Measurements from ENCODE around the gene MINK1. TPM values are rescaled to one million over a fixed set of nuclear protein-coding genes. Genes with fewer than 3 reads are reported as not detected.

Gene MINK1
- total RNA-seq, 1 donor from 2014 or later: 120 TPM

GRCh38 chr17:4947010-4947410 is 113.9 kb downstream of the MINK1 start:
- Histone ChIP-seq H3K4me3 (peak overlapping the region; percentile 91 to 99), H3K9me3 (no peaks in the 10 kb centered on the region), H3K27me3 (no peaks in the 10 kb centered on the region), H3K36me3 (peaks cover 0 to 35% of the 10 kb centered on the region in 2 donors), H3K27ac (peak overlapping the region; percentile 95), H3K4me1 (peaks cover 43% of the 10 kb centered on the region)
- no peak for DNase-seq (ENCODE audit: extremely low spot score in 2 of 2)
- intact Hi-C loops (cut with DNase I): loop anchor here (5.0 kb wide), 1 partner anchor 50 kb away; the partner anchor contains the start of genes INCA1 and KIF1C
- no peak for TF ChIP-seq POLR2A (IDR thresholded peaks at IDR 0.05)
- TF ChIP-seq, protein P1, sequence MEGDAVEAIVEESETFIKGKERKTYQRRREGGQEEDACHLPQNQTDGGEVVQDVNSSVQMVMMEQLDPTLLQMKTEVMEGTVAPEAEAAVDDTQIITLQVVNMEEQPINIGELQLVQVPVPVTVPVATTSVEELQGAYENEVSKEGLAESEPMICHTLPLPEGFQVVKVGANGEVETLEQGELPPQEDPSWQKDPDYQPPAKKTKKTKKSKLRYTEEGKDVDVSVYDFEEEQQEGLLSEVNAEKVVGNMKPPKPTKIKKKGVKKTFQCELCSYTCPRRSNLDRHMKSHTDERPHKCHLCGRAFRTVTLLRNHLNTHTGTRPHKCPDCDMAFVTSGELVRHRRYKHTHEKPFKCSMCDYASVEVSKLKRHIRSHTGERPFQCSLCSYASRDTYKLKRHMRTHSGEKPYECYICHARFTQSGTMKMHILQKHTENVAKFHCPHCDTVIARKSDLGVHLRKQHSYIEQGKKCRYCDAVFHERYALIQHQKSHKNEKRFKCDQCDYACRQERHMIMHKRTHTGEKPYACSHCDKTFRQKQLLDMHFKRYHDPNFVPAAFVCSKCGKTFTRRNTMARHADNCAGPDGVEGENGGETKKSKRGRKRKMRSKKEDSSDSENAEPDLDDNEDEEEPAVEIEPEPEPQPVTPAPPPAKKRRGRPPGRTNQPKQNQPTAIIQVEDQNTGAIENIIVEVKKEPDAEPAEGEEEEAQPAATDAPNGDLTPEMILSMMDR (IDR thresholded peaks at IDR 0.05): no peak
- TF ChIP-seq POLR2AphosphoS5 (IDR thresholded peaks at IDR 0.05; ENCODE audit: insufficient read depth in 1 of 2, low read depth in 1 of 2): no peak

Other genes with a start within 250 kb of the MINK1 start
- 2.5 TPM for gene SMTNL2, start 248.8 kb upstream of the MINK1 start, total RNA-seq
- not detected for gene ALOX15, start 191.7 kb upstream of the MINK1 start, total RNA-seq
- 19.4 TPM for gene PELP1, start 129.2 kb upstream of the MINK1 start, total RNA-seq
- gene ARRB2, start 122.7 kb upstream of the MINK1 start, total RNA-seq: 28.0 TPM
- 28.5 TPM for gene MED11, start 101.9 kb upstream of the MINK1 start, total RNA-seq
- gene ZMYND15, start 93.5 kb upstream of the MINK1 start, total RNA-seq: not detected
- 6.4 TPM for gene CXCL16, start 93.4 kb upstream of the MINK1 start, total RNA-seq
- gene TM4SF5, start 61.5 kb upstream of the MINK1 start, total RNA-seq: not detected
- gene VMO1, start 47.0 kb upstream of the MINK1 start, total RNA-seq: 12.5 TPM
- not detected for gene GLTPD2, start 44.4 kb upstream of the MINK1 start, total RNA-seq
- gene PSMB6, start 37.2 kb upstream of the MINK1 start, total RNA-seq: 110 TPM
- gene PLD2, start 26.2 kb upstream of the MINK1 start, total RNA-seq: 63.6 TPM
- 1.7 TPM for gene C17orf107, start 66.2 kb downstream of the MINK1 start, total RNA-seq
- gene CHRNE, start 69.8 kb downstream of the MINK1 start, total RNA-seq: 0.98 TPM
- gene GP1BA, start 98.9 kb downstream of the MINK1 start, total RNA-seq: not detected
- gene SLC25A11, start 106.7 kb downstream of the MINK1 start, total RNA-seq: 45.7 TPM
- 54.3 TPM for gene RNF167, start 106.9 kb downstream of the MINK1 start, total RNA-seq
- gene PFN1, start 115.2 kb downstream of the MINK1 start, total RNA-seq: 811 TPM
- gene ENO3, start 117.8 kb downstream of the MINK1 start, total RNA-seq: 5.6 TPM
- 34.6 TPM for gene SPAG7, start 134.5 kb downstream of the MINK1 start, total RNA-seq
- 36.3 TPM for gene CAMTA2, start 154.3 kb downstream of the MINK1 start, total RNA-seq
- gene INCA1, start 164.2 kb downstream of the MINK1 start, total RNA-seq: 1.7 TPM
- gene KIF1C, start 164.6 kb downstream of the MINK1 start, total RNA-seq: 46.9 TPM
- 0.49 TPM for gene SLC52A1, start 202.1 kb downstream of the MINK1 start, total RNA-seq
- 3.4 TPM for gene ZFP3, start 245.1 kb downstream of the MINK1 start, total RNA-seq